Epithelial cell of esophagus (primary cell): ENCODE data around the gene FZD2.
"Not testable (repeated sequence)": the region's sequence is repeated elsewhere in the genome, so short reads cannot be mapped to it uniquely, and the experiment has no call there.

ENCODE experiments used
- DNase-seq: peaks from one replicate; pipeline ENCODE4 v3.0.0; 2010; ENCODE audit warnings: low read depth
- H3K4me3 ChIP-seq: 2 replicates; pipeline ENCODE4 v1.5.1; 2011; ENCODE audit warnings: mild to moderate bottlenecking, low read length, control low read depth
- TF ChIP-seq, protein P1 (sequence below): IDR thresholded peaks from 2 replicates; pipeline ENCODE4 v1.5.1; 2011; ENCODE audit warnings: low read depth, mild to moderate bottlenecking, low read length, control low read depth, inconsistent platforms; ENCODE audit not compliant: insufficient read depth; ENCODE audit errors: missing control alignments

Gene FZD2

GRCh38 chr17:44556832-44557606 lies at the start of gene FZD2:
TSS of gene FZD2 (plus strand) at chr17:44557484. CDS start at chr17:44557689, 205 bp downstream.
- peak within 1 kb of the TSS; percentile 75 for H3K4me3 ChIP-seq
- DNase-seq, result peak; percentile 89
- TF ChIP-seq, protein P1, sequence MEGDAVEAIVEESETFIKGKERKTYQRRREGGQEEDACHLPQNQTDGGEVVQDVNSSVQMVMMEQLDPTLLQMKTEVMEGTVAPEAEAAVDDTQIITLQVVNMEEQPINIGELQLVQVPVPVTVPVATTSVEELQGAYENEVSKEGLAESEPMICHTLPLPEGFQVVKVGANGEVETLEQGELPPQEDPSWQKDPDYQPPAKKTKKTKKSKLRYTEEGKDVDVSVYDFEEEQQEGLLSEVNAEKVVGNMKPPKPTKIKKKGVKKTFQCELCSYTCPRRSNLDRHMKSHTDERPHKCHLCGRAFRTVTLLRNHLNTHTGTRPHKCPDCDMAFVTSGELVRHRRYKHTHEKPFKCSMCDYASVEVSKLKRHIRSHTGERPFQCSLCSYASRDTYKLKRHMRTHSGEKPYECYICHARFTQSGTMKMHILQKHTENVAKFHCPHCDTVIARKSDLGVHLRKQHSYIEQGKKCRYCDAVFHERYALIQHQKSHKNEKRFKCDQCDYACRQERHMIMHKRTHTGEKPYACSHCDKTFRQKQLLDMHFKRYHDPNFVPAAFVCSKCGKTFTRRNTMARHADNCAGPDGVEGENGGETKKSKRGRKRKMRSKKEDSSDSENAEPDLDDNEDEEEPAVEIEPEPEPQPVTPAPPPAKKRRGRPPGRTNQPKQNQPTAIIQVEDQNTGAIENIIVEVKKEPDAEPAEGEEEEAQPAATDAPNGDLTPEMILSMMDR, result no peak

GRCh38 chr17:44511241-44512134 lies 45.8 kb upstream of the FZD2 start:
- H3K4me3 ChIP-seq, result not testable (repeated sequence)
- peak; percentile 47 for DNase-seq

DNA sequence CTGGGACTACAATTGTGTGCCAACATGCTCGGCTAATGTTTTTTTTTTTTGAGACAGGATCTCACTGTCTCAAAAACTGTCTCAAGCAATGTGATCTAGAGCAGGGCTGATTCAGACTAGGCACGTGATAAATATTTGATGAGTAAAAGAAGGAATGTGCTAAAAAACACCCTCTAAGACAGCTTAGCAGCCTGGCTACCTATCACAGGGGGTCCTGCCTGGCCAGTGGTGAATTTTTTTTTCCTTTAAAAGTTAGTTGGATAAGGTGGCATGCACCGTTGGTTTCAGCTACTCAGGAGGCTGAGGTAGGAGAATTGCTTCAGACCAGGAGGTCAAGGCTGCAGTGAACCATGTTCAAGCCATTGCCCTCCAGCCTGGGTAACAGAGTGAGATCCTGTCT lies 39.3 kb upstream of the FZD2 start:
- peak; percentile 34 for DNase-seq
- H3K4me3 ChIP-seq, result no peak overlapping the region
- TF ChIP-seq, protein P1, result no peak

- TF ChIP-seq, protein P1, result peak; percentile 76
- H3K4me3 ChIP-seq, result no peak overlapping the region
- DNase-seq, result peak; percentile 73
These were observed 34.2 kb upstream of the FZD2 start for GRCh38 chr17:44522883-44523671.

DNA sequence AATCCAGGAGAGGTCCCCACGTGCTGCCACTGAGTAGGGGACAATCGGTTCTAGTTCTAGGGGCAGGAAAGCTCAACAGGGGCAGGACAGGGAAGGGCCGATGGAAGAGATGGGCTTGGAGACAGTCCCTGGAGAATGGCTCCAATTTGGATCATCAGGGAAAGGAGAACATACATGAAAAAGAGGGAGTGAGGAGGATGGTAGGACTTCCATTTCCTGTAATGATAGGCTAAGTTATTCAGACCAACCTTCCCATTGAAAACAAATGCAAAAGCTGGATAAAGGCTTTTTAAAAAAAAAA lies 33.7 kb upstream of the FZD2 start:
- DNase-seq, result no peak
- no peak overlapping the region for H3K4me3 ChIP-seq
- TF ChIP-seq, protein P1, result no peak

GRCh38 chr17:44527102-44527501 lies 30.2 kb upstream of the FZD2 start:
- H3K4me3 ChIP-seq, result no peak overlapping the region
- TF ChIP-seq, protein P1, result no peak
- DNase-seq, result no peak

GRCh38 chr17:44527954-44528353 lies 29.3 kb upstream of the FZD2 start:
- no peak overlapping the region for H3K4me3 ChIP-seq
- TF ChIP-seq, protein P1, result no peak
- DNase-seq, result no peak
